Caco-2 (cell line): ENCODE results near the gene CENPP. TPM values are rescaled to one million over a fixed set of nuclear protein-coding genes. Genes with fewer than 3 reads are reported as not detected.

Experiments used
- BruUV-seq: library from RNA; stranded (reverse); fragments of 400-500 nt; replicated peaks from 2 replicates; lab custom pipeline; 2021; lab: Mats Ljungman, UMichigan
- CTCF ChIA-PET: fragments of 300-600 bp; sonication (Branson Sonifier 250); formaldehyde crosslinking; loops from one replicate; lab custom pipeline; 2022; ENCODE audit warnings: antibody characterized with exemption; lab: Charles Lee
- POLR2A ChIA-PET: fragments of 300-600 bp; sonication (Branson Sonifier 250); formaldehyde crosslinking; loops from one replicate; lab custom pipeline; 2022; ENCODE audit warnings: antibody characterized with exemption; lab: Charles Lee
- DNase-seq, 2 experiments: peaks; one replicate each; pipeline versions ENCODE4 v3.0.0 to v3.0.0-alpha.2; 2020 to 2022
- H3K27me3 ChIP-seq: replicated peaks from 2 replicates; pipeline ENCODE4 v1.6.0; 2011; ENCODE audit warnings: low read length; ENCODE audit not compliant: control insufficient read depth, insufficient read depth
- H3K36me3 ChIP-seq: 2 replicates; pipeline ENCODE4 v1.5.1; 2011; ENCODE audit warnings: low read length; ENCODE audit not compliant: control insufficient read depth, insufficient read depth
- H3K4me1 ChIP-seq: fragments of 250-450 bp; sonication (Bioruptor Pico); 2 replicates; pipeline ENCODE4 v1.5.1; 2020; ENCODE audit warnings: mild to moderate bottlenecking
- H3K4me3 ChIP-seq: 2 replicates; pipeline ENCODE4 v1.5.1; 2011; ENCODE audit warnings: low read depth, mild to moderate bottlenecking, control low read depth, low read length
- H3K9me3 ChIP-seq: fragments of 250-450 bp; sonication (Bioruptor Pico); 2 replicates; pipeline ENCODE4 v1.5.1; 2020; ENCODE audit warnings: mild to moderate bottlenecking, moderate library complexity
- H3K27ac Mint-ChIP-seq: one replicate; pipeline ENCODE4 v1.8.0; 2022; ENCODE audit warnings: mixed read lengths; ENCODE audit not compliant: unreplicated experiment
- H3K27me3 Mint-ChIP-seq: one replicate; pipeline ENCODE4 v1.8.0; 2022; ENCODE audit warnings: mixed read lengths; ENCODE audit not compliant: insufficient read depth, unreplicated experiment
- H3K36me3 Mint-ChIP-seq: one replicate; pipeline ENCODE4 v1.8.0; 2022; ENCODE audit warnings: mild to moderate bottlenecking, mixed read lengths; ENCODE audit not compliant: insufficient read depth, unreplicated experiment
- H3K4me1 Mint-ChIP-seq: one replicate; pipeline ENCODE4 v1.8.0; 2022; ENCODE audit warnings: low read depth, mixed read lengths; ENCODE audit not compliant: unreplicated experiment
- H3K4me3 Mint-ChIP-seq: one replicate; pipeline ENCODE4 v1.8.0; 2022; ENCODE audit warnings: mild to moderate bottlenecking, moderate library complexity, mixed read lengths; ENCODE audit not compliant: unreplicated experiment
- H3K9me3 Mint-ChIP-seq: one replicate; pipeline ENCODE4 v1.8.0; 2022; ENCODE audit warnings: mixed read lengths; ENCODE audit not compliant: unreplicated experiment
- CTCF ChIP-seq, 2 experiments: fragments of 200-600 bp in 1 of 2; IDR thresholded peaks; 1 replicate in 1 of 2; 2 replicates in 1 of 2; pipeline versions ENCODE4 v1.5.1 to v1.8.0; 2011 to 2022; ENCODE audit warnings: antibody characterized with exemption in 1 of 2, control low read depth in 1 of 2, inconsistent platforms in 1 of 2, low read depth in 1 of 2, low read length in 1 of 2, mild to moderate bottlenecking in 1 of 2, moderate library complexity in 1 of 2; ENCODE audit not compliant: insufficient read depth in 1 of 2, severe bottlenecking in 1 of 2, unreplicated experiment in 1 of 2
- intact Hi-C: fragments of 100-400 bp; cut with micrococcal nuclease; formaldehyde crosslinking; loops from one replicate; pipeline ENCODE4 v1.10.0; 2022; ENCODE audit not compliant: unreplicated experiment
- total RNA-seq: library from RNA; stranded (reverse); gene quantifications from 2 replicates; pipeline ENCODE4 v1.2.3, GENCODE V29; 2022

The CENPP gene
- total RNA-seq, 1 experiment from 2014 or later, result 7.6 TPM

GRCh38 chr9:92614123-92614510 lies 288.4 kb downstream of the CENPP start:
- no peak for DNase-seq
- Mint-ChIP-seq H3K27me3 (no peaks in the 10 kb centered on the region), H3K27ac (no peak overlapping the region), H3K36me3 (peaks cover 21% of the 10 kb centered on the region), H3K4me1 (no peaks in the 10 kb centered on the region), H3K4me3 (no peak overlapping the region), H3K9me3 (no peaks in the 10 kb centered on the region)
- ChIA-PET POLR2A (no interaction called here), CTCF (no interaction called here)
- BruUV-seq, result no TSS peak
- Histone ChIP-seq H3K27me3 (no peaks in the 10 kb centered on the region), H3K9me3 (no peaks in the 10 kb centered on the region), H3K4me1 (no peaks in the 10 kb centered on the region), H3K4me3 (no peak overlapping the region), H3K36me3 (no peaks in the 10 kb centered on the region)
- TF ChIP-seq CTCF (IDR thresholded peaks at IDR 0.05; ENCODE audit: insufficient read depth in 1 of 2, low read depth in 1 of 2, low read length in 1 of 2, severe bottlenecking in 1 of 2, unreplicated experiment in 1 of 2), result no peak
- intact Hi-C loops, result no loop called here

GRCh38 chr9:92614763-92615461 lies 289.2 kb downstream of the CENPP start:
- no TSS peak for BruUV-seq
- no peaks in the 10 kb centered on the region for H3K4me1 ChIP-seq
- ChIA-PET CTCF (no interaction called here), POLR2A (no interaction called here)
- intact Hi-C loops, result no loop called here
- no peaks in the 10 kb centered on the region for H3K9me3 ChIP-seq
- no peaks in the 10 kb centered on the region for H3K27me3 ChIP-seq
- Mint-ChIP-seq H3K4me3 (no peak overlapping the region), H3K36me3 (peaks cover 21% of the 10 kb centered on the region), H3K4me1 (no peaks in the 10 kb centered on the region), H3K27ac (no peak overlapping the region), H3K27me3 (no peaks in the 10 kb centered on the region), H3K9me3 (no peaks in the 10 kb centered on the region)
- H3K4me3 ChIP-seq, result no peak overlapping the region
- TF ChIP-seq CTCF (IDR thresholded peaks at IDR 0.05; ENCODE audit: insufficient read depth in 1 of 2, low read depth in 1 of 2, low read length in 1 of 2, severe bottlenecking in 1 of 2, unreplicated experiment in 1 of 2), result no peak
- no peak for DNase-seq
- no peaks in the 10 kb centered on the region for H3K36me3 ChIP-seq

GRCh38 chr9:92615790-92616189 lies 290.0 kb downstream of the CENPP start:
- H3K4me3 ChIP-seq, result no peak overlapping the region
- peaks cover 21% of the 10 kb centered on the region for H3K36me3 Mint-ChIP-seq
- no peaks in the 10 kb centered on the region for H3K27me3 Mint-ChIP-seq
- H3K27me3 ChIP-seq, result no peaks in the 10 kb centered on the region
- H3K9me3 ChIP-seq, result no peaks in the 10 kb centered on the region
- intact Hi-C loops, result no loop called here
- no peak for DNase-seq
- H3K4me1 ChIP-seq, result no peaks in the 10 kb centered on the region
- H3K36me3 ChIP-seq, result no peaks in the 10 kb centered on the region
- no peak overlapping the region for H3K27ac Mint-ChIP-seq
- CTCF ChIA-PET, result no interaction called here
- no peak overlapping the region for H3K4me3 Mint-ChIP-seq
- POLR2A ChIA-PET, result no interaction called here
- H3K9me3 Mint-ChIP-seq, result no peaks in the 10 kb centered on the region
- no peak for TF ChIP-seq CTCF (IDR thresholded peaks at IDR 0.05; ENCODE audit: insufficient read depth in 1 of 2, low read depth in 1 of 2, low read length in 1 of 2, severe bottlenecking in 1 of 2, unreplicated experiment in 1 of 2)
- H3K4me1 Mint-ChIP-seq, result no peaks in the 10 kb centered on the region
- BruUV-seq, result no TSS peak
